Thymus (tissue), 11 donors: ENCODE measurements around the gene DAD1. TPM values are rescaled to one million over a fixed set of nuclear protein-coding genes. Genes with fewer than 3 reads are reported as not detected.
"Not testable (repeated sequence)": the region's sequence is repeated elsewhere in the genome, so short reads cannot be mapped to it uniquely, and the experiment has no call there.

Experiments used
- DNase-seq, 9 donors: peaks; one replicate each; pipeline ENCODE4 v3.0.0-alpha.2; 2013; ENCODE audit warnings: low spot score in 9 of 9, low read depth in 6 of 9, missing footprints in 1 of 9
- H3K27ac ChIP-seq, 2 donors: one replicate each; pipeline ENCODE4 v1.5.1; 2013; ENCODE audit warnings: control low read depth in 1 of 2, low read depth in 1 of 2, low read length in 1 of 2, mild to moderate bottlenecking in 1 of 2, moderate library complexity in 1 of 2
- H3K27me3 ChIP-seq, 2 donors: one replicate each; pipeline ENCODE4 v1.5.1; 2013; ENCODE audit warnings: low read length in 1 of 2; ENCODE audit not compliant: control insufficient read depth in 2 of 2, insufficient read depth in 1 of 2
- H3K36me3 ChIP-seq, 2 donors: one replicate each; pipeline ENCODE4 v1.5.1; 2013; ENCODE audit warnings: low read length in 1 of 2, mild to moderate bottlenecking in 1 of 2, moderate library complexity in 1 of 2; ENCODE audit not compliant: control insufficient read depth in 2 of 2, insufficient read depth in 2 of 2
- H3K4me1 ChIP-seq, 2 donors: one replicate each; pipeline ENCODE4 v1.5.1; 2013; ENCODE audit warnings: low read length in 2 of 2; ENCODE audit not compliant: control insufficient read depth in 2 of 2, insufficient read depth in 2 of 2
- H3K4me3 ChIP-seq, 2 donors: one replicate each; pipeline ENCODE4 v1.5.1; 2013; ENCODE audit warnings: low read length in 2 of 2, control low read depth in 1 of 2, mild to moderate bottlenecking in 1 of 2
- H3K9me3 ChIP-seq, 2 donors: one replicate each; pipeline ENCODE4 v1.5.1; 2013; ENCODE audit warnings: low read length in 1 of 2, mild to moderate bottlenecking in 1 of 2; ENCODE audit not compliant: control insufficient read depth in 2 of 2, insufficient read depth in 1 of 2
- WGBS: extraction: QIAGEN DNeasy Blood & Tissue Kit; methylation state at CpG from one replicate; pipeline ENCODE4 v1.1.7; 2013; 5-methylcytosine and 5-hydroxymethylcytosine counted together
- polyA plus RNA-seq: library from polyadenylated mRNA; stranded (reverse); fragments of 200-250 nt; gene quantifications from one replicate; pipeline ENCODE4 v1.2.3, GENCODE V29; 2013
- total RNA-seq: library from RNA; stranded (reverse); fragments of 120-200 nt; gene quantifications from one replicate; pipeline ENCODE4 v1.2.4, GENCODE V29; 2013
- donor health status: healthy.

Gene DAD1
- total and polyA plus RNA-seq, 2 donors: 220 to 237 TPM

DNA sequence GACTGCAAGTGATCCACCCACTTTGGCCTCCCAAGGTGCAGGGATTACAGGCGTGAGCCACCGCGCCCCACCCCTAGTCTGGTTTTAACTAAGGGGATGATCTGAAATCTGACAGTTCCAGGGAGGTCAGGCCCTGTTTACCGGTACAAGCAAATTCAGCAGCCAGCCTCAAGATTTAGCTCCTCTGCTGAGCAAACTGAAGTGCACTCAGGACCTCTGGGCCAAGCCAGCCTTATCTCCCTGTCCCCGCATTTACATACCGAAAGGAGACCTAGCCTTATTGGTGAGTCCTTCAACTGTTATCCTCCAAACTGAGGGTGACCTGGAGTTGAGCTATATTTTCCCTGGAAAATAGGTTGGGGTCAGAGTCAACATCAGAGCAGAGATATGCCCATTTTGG, 8.2 kb upstream of the DAD1 start:
- H3K27me3 ChIP-seq: peaks cover 19 to 65% of the 10 kb centered on the region in 2 donors
- no peak overlapping the region for H3K4me3 ChIP-seq
- 96% methylated on average over 6 of the region's 6 CpGs for WGBS
- H3K36me3 ChIP-seq: no peaks in the 10 kb centered on the region
- H3K9me3 ChIP-seq: no peaks in the 10 kb centered on the region
- H3K27ac ChIP-seq: no peak overlapping the region
- H3K4me1 ChIP-seq: peaks cover 29 to 34% of the 10 kb centered on the region in 2 donors
- DNase-seq: no peak

DNA sequence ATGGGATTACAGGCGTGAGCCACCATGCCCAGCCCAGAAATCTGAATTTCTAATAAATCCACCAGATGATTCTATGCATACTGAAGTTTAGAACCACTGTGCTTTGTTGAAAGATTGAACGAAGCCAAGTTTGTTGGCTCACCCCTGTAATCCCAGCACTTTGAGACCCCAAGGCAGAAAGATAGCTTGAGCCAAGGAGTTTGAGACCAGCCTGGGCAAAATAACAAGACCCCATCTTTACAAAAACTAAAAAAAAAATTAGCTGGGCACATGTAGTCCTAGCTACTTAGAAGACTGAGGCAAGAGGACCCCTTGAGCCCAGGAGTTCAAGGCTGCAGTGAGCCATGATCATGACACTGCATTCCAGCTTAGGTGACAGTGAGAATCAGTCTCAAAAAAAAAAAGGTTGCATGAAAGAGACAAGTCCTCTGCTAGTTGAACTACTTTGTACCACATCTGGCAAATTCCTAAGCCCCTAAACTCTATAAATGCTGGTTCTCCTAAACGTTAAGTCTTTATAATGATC, 7.4 kb upstream of the DAD1 start:
- H3K9me3 ChIP-seq: no peaks in the 10 kb centered on the region
- H3K36me3 ChIP-seq: no peaks in the 10 kb centered on the region
- H3K27me3 ChIP-seq: peaks cover 19 to 68% of the 10 kb centered on the region in 2 donors
- no peak for DNase-seq
- H3K27ac ChIP-seq: no peak overlapping the region
- H3K4me1 ChIP-seq: peaks cover 21 to 26% of the 10 kb centered on the region in 2 donors
- WGBS: 96% methylated on average over 3 of the region's 3 CpGs
- no peak overlapping the region for H3K4me3 ChIP-seq

DNA sequence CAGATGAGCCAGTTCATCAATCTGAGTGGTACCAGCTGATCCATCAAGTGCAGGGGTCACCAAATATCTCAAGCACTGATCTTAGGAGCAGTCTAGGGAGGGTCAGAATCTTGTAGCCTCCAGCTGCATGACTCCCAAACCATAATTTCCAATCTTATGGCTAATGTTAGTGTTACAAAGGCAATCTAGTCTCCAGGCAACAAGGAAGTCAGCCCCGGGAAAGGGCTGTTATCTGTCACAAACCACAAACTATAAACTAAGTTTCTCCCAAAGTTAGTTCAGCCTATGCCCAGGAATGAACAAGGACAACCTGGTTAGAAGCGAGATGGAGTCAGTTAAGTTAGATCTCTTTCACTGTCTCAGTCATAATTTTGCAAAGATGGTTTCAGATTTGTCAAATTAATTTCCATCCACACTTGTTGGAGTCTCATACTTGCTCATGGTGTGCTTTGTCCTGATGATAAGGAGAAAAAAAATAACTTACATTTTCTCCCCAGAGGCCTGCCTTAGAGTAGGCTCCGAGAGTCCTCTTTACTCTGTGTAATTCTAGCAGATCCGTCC, 5.2 kb upstream of the DAD1 start:
- H3K27me3 ChIP-seq: peaks cover 16 to 56% of the 10 kb centered on the region in 2 donors
- H3K4me1 ChIP-seq: peaks cover 15 to 25% of the 10 kb centered on the region in 2 donors
- no peaks in the 10 kb centered on the region for H3K9me3 ChIP-seq
- DNase-seq: no peak
- H3K36me3 ChIP-seq: no peaks in the 10 kb centered on the region
- no peak overlapping the region for H3K4me3 ChIP-seq
- WGBS: 53% methylated on average over 4 of the region's 4 CpGs
- no peak overlapping the region for H3K27ac ChIP-seq

DNA sequence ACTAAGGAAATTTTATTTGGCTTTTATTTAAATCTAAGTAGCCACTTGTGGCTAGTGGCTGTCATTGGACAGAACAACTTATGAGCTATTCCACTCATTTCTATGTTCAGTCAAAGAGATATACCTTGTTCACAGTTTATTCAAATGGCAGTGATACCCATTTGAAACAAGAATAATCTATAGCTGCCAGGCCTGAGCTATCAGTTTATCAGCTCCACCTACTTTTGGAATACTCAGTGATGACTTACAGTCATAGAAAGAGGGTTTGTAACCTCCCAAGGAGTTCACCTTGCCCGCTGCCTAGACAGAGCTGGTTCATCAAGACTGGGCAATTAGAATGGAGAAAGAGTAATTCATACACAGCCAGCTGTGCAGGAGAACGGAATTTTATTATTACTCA, 4.6 kb upstream of the DAD1 start:
- no peaks in the 10 kb centered on the region for H3K9me3 ChIP-seq
- H3K36me3 ChIP-seq: no peaks in the 10 kb centered on the region
- H3K27ac ChIP-seq: no peak overlapping the region
- H3K4me1 ChIP-seq: peaks cover 9 to 18% of the 10 kb centered on the region in 2 donors
- no peak for DNase-seq
- WGBS: 96% methylated on average over 2 of the region's 2 CpGs
- no peak overlapping the region for H3K4me3 ChIP-seq
- H3K27me3 ChIP-seq: peaks cover 12 to 49% of the 10 kb centered on the region in 2 donors

DNA sequence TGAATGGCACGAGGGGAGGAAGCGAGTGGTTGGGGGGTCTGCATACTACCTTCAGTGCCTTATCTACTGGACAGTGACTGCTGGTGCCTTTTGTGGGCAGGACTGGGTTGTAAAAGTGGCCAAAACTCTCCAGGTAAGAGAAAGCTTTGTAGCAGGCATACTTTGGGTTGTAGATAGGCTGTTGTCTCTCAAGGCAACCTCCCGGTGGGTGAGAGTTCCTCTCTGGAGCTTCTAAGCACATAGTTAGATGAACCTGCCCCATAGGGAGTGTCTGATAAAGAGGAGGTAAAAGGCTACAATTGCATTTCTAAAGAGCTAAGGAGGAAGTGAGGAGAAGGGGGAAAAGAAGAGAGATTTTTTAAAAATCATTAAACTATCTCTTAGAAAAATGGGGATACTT, 4.2 kb upstream of the DAD1 start:
- no peaks in the 10 kb centered on the region for H3K36me3 ChIP-seq
- 83% methylated on average over 3 of the region's 3 CpGs for WGBS
- H3K4me1 ChIP-seq: peaks cover 8 to 14% of the 10 kb centered on the region in 2 donors
- no peak for DNase-seq
- no peaks in the 10 kb centered on the region for H3K9me3 ChIP-seq
- no peak overlapping the region for H3K4me3 ChIP-seq
- no peak overlapping the region for H3K27ac ChIP-seq
- peaks cover 11 to 45% of the 10 kb centered on the region in 2 donors for H3K27me3 ChIP-seq

DNA sequence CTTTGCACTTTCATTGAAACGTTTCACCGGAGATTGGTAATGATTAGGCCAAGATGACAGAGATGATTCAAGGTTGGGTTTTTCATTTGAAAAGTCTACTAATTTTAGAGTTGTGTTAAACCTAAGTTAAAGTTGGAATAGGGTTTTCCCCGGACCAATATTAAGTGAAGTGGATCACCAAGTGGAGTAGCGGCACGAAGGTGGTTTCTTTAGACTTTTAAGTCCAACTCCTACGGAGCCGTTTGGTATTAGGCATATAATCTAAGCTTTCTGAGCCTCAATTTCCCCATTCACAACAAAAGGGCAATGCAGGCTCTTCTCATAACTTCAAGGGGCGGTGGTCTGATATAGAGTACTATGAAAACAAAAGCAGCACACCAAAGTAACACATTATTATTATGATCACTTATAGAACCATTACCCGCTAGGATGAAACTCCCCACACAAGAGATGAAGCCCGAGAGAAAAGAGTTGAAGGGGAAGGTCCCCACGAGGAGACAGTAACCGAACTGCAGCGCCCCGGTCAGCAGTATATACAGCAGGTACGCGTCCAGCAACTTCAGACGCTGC, 413 bp downstream of the DAD1 start:
- Histone ChIP-seq H3K27me3 (peaks cover 6 to 14% of the 10 kb centered on the region in 2 donors), H3K4me1 (peaks cover 17 to 34% of the 10 kb centered on the region in 2 donors), H3K4me3 (peak overlapping the region; percentile 52 to 76), H3K9me3 (no peaks in the 10 kb centered on the region), H3K36me3 (peaks cover 0 to 11% of the 10 kb centered on the region in 2 donors), H3K27ac (peak overlapping the region; percentile 91 to 94)
- DNase-seq: no peak
- 5% methylated on average over 17 of the region's 17 CpGs for WGBS

DNA sequence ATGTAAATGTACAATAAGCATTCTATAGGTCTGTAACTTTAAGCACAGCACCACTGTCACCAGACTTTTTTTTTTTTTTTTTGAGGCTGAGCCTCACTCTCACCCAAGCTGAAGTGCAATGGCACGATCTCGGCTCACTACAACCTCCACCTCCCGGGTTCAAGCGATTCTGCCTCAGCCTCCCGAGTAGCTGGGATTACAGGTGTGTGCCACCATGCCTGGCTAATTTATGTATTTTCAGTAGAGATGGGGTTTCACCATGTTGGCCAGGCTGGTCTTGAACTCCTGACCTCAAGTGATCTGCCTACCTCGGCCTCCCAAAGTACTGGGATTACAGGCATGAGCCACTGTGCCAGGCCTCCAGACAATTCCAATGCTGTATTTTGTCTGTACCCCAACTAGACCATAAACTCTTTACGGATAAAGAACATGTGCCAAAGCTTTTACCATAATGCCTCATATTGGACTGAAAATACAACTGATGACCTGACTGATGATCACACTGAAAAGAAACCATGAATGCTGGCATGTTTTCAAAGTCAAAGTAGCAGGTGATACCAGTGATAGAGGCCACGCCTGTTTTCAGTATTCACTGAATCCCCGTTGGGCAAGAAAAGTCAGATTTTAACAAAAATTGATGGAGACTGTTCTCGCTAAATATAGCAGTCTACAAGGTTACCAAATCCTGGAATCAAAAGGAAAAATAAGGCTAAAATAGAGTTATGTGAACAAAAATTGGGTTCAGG, 1.2 kb downstream of the DAD1 start:
- 84% methylated on average over 10 of the region's 10 CpGs for WGBS
- DNase-seq: peak in 1 of 9 donors; percentile 44
- H3K27ac ChIP-seq: peak overlapping the region; percentile 49 to 94

DNA sequence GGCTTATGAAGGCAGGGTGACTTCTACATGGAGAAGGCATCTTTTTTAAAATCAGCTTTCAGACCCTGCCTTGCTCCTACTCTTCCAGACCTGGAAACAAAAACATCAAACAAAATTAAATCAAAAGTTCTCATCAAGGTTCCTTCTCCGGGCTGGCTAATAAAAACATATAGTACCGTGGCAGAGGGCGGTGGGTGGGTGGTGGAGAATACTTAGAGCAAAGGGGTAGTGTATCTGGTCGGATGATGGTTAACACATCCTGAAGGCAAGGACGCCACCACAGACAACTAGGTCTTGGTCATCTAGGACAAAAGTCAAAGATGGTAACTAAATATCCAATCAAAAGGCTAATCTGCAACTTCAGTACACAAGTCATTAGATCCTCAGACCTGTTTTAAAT, 1.8 kb downstream of the DAD1 start:
- Histone ChIP-seq H3K4me1 (peaks cover 24 to 44% of the 10 kb centered on the region in 2 donors), H3K9me3 (no peaks in the 10 kb centered on the region), H3K36me3 (peaks cover 0 to 11% of the 10 kb centered on the region in 2 donors), H3K27me3 (peaks cover 0 to 4% of the 10 kb centered on the region in 2 donors), H3K4me3 (peak overlapping the region; percentile 52 to 76), H3K27ac (no peak overlapping the region)
- 95% methylated on average over 5 of the region's 5 CpGs for WGBS
- DNase-seq: no peak

More for the DNA sequence above, 1.2 kb downstream of the DAD1 start:
- Histone ChIP-seq H3K4me1 (peaks cover 20 to 39% of the 10 kb centered on the region in 2 donors), H3K36me3 (peaks cover 0 to 11% of the 10 kb centered on the region in 2 donors), H3K4me3 (peak overlapping the region; percentile 52 to 76)
- not testable (repeated sequence) for H3K27me3 ChIP-seq, H3K9me3 ChIP-seq

DNA sequence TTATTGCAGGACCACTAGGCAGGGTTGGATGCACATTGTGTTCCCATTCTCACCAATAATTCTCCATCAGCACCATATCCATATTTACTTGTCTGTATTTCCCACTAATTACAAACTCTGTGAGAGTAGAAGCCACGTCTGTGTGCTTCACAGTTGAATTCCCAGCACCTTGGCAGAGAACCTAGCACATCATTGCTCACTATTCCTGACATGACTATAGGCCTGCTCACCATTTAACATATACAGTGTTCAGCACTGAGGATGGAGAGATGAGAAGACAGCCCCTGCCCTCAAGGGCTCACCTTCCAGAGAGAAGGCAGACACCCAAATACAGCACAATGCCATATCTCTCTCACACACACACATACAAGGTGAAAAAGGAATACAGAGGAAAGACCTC, 5.0 kb downstream of the DAD1 start:
- WGBS: 95% methylated on average over 1 of the region's 1 CpG
- peaks cover 0 to 25% of the 10 kb centered on the region in 2 donors for H3K36me3 ChIP-seq
- H3K4me3 ChIP-seq: no peak overlapping the region
- H3K9me3 ChIP-seq: no peaks in the 10 kb centered on the region
- H3K4me1 ChIP-seq: peaks cover 21 to 37% of the 10 kb centered on the region in 2 donors
- H3K27ac ChIP-seq: peak overlapping the region in 1 of 2 donors; percentile 25
- H3K27me3 ChIP-seq: no peaks in the 10 kb centered on the region
- DNase-seq: no peak
